ENCODE data around the gene MCCD1. TPM values are rescaled to one million over a fixed set of nuclear protein-coding genes. Genes with fewer than 3 reads are reported as not detected.

MCCD1 gene
- total RNA-seq, 1 experiment from 2014 or later = not detected

GRCh38 chr6:31489086-31489485 lies 39.7 kb upstream of the MCCD1 start (continued):
- TF ChIP-seq, protein P1, sequence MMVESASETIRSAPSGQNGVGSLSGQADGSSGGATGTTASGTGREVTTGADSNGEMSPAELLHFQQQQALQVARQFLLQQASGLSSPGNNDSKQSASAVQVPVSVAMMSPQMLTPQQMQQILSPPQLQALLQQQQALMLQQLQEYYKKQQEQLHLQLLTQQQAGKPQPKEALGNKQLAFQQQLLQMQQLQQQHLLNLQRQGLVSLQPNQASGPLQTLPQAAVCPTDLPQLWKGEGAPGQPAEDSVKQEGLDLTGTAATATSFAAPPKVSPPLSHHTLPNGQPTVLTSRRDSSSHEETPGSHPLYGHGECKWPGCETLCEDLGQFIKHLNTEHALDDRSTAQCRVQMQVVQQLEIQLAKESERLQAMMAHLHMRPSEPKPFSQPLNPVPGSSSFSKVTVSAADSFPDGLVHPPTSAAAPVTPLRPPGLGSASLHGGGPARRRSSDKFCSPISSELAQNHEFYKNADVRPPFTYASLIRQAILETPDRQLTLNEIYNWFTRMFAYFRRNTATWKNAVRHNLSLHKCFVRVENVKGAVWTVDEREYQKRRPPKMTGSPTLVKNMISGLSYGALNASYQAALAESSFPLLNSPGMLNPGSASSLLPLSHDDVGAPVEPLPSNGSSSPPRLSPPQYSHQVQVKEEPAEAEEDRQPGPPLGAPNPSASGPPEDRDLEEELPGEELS (CRISPR knock-in tag; IDR thresholded peaks at IDR 0.05) = no peak
- TF ChIP-seq, protein P2, sequence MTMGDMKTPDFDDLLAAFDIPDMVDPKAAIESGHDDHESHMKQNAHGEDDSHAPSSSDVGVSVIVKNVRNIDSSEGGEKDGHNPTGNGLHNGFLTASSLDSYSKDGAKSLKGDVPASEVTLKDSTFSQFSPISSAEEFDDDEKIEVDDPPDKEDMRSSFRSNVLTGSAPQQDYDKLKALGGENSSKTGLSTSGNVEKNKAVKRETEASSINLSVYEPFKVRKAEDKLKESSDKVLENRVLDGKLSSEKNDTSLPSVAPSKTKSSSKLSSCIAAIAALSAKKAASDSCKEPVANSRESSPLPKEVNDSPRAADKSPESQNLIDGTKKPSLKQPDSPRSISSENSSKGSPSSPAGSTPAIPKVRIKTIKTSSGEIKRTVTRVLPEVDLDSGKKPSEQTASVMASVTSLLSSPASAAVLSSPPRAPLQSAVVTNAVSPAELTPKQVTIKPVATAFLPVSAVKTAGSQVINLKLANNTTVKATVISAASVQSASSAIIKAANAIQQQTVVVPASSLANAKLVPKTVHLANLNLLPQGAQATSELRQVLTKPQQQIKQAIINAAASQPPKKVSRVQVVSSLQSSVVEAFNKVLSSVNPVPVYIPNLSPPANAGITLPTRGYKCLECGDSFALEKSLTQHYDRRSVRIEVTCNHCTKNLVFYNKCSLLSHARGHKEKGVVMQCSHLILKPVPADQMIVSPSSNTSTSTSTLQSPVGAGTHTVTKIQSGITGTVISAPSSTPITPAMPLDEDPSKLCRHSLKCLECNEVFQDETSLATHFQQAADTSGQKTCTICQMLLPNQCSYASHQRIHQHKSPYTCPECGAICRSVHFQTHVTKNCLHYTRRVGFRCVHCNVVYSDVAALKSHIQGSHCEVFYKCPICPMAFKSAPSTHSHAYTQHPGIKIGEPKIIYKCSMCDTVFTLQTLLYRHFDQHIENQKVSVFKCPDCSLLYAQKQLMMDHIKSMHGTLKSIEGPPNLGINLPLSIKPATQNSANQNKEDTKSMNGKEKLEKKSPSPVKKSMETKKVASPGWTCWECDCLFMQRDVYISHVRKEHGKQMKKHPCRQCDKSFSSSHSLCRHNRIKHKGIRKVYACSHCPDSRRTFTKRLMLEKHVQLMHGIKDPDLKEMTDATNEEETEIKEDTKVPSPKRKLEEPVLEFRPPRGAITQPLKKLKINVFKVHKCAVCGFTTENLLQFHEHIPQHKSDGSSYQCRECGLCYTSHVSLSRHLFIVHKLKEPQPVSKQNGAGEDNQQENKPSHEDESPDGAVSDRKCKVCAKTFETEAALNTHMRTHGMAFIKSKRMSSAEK (CRISPR knock-in tag; IDR thresholded peaks at IDR 0.05; ENCODE audit: borderline replicate concordance) = no peak

DNA sequence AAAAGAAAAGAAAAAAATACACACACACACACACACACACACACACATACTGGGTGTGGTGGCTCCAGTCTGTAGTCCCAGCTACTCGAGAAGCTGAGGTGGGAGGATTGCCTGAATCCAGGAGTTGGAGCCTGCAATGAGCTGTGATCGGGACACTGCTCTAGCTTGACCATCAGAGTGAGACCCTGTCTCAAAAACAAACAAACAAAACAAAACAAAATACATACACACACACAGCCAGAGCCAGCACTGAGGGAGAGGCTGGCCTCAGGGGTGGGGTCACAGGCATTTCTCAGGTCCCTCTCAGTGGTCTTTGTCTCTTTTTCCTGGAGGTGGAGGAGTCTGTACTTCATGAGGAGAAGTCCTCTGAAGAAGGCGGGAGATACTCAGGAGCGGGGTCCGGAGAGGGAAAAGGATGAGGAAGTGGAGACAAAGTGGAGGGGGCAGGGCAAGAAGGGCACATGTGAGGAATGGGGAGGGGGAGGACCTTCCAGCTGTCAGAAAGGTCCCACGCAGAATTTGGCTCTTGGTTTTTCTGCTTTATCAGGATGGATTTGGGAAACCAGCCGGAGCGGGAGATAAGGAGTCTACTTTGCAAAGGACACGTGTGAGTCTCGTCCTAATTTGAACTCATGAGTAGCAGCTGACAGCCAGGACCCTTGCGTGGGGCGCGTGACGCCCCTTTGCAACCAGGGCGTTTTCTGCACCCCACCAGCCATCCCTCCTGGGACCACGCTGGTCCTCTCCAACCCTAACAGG lies 38.5 kb upstream of the MCCD1 start:
- Mint-ChIP-seq H3K4me1 (peaks cover 64% of the 10 kb centered on the region), H3K9me3 (peaks cover 10% of the 10 kb centered on the region), H3K27me3 (ENCODE audit: low read depth) (peaks cover 5% of the 10 kb centered on the region), H3K36me3 (peaks cover 6% of the 10 kb centered on the region), H3K27ac (no peak overlapping the region; the same call in 1 of the 2 replicates), H3K4me3 (no peak overlapping the region)
- CTCF ChIA-PET = interaction anchor here (1.3 kb wide), 1 partner anchor 48 kb away, joined by 4 read pairs; no protein-coding TSS in a partner anchor
- DNase-seq (ENCODE audit: low spot score) = no peak
- TF ChIP-seq CREM (CRISPR knock-in tag; IDR thresholded peaks at IDR 0.05) (no peak), ETV6 (CRISPR knock-in tag; IDR thresholded peaks at IDR 0.05) (no peak), TEAD4 (CRISPR knock-in tag; IDR thresholded peaks at IDR 0.05) (no peak), ZNF416 (CRISPR knock-in tag; IDR thresholded peaks at IDR 0.05) (no peak), OVOL2 (CRISPR knock-in tag; IDR thresholded peaks at IDR 0.05; ENCODE audit: borderline replicate concordance) (no peak), MYBL2 (CRISPR knock-in tag; IDR thresholded peaks at IDR 0.05) (no peak), ZNF138 (CRISPR knock-in tag; conservative IDR thresholded peaks at IDR 0.05) (no peak), ZNF425 (CRISPR knock-in tag; conservative IDR thresholded peaks at IDR 0.05) (no peak), EMX1 (CRISPR knock-in tag; IDR thresholded peaks at IDR 0.05) (no peak), SOX15 (CRISPR knock-in tag; IDR thresholded peaks at IDR 0.05) (no peak), SMAD3 (CRISPR knock-in tag; IDR thresholded peaks at IDR 0.05; ENCODE audit: borderline replicate concordance) (no peak), NFE2L1 (CRISPR knock-in tag; IDR thresholded peaks at IDR 0.05) (no peak), ZNF121 (CRISPR knock-in tag; IDR thresholded peaks at IDR 0.05) (no peak), ZNF232 (CRISPR knock-in tag; IDR thresholded peaks at IDR 0.05) (no peak)
- TF ChIP-seq, protein P3, sequence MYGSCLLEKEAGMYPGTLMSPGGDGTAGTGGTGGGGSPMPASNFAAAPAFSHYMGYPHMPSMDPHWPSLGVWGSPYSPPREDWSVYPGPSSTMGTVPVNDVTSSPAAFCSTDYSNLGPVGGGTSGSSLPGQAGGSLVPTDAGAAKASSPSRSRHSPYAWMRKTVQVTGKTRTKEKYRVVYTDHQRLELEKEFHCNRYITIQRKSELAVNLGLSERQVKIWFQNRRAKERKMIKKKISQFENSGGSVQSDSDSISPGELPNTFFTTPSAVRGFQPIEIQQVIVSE (CRISPR knock-in tag; IDR thresholded peaks at IDR 0.05; ENCODE audit: borderline replicate concordance) = no peak
- TF ChIP-seq, protein P4, sequence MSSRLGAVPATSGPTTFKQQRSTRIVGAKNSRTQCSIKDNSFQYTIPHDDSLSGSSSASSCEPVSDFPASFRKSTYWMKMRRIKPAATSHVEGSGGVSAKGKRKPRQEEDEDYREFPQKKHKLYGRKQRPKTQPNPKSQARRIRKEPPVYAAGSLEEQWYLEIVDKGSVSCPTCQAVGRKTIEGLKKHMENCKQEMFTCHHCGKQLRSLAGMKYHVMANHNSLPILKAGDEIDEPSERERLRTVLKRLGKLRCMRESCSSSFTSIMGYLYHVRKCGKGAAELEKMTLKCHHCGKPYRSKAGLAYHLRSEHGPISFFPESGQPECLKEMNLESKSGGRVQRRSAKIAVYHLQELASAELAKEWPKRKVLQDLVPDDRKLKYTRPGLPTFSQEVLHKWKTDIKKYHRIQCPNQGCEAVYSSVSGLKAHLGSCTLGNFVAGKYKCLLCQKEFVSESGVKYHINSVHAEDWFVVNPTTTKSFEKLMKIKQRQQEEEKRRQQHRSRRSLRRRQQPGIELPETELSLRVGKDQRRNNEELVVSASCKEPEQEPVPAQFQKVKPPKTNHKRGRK (CRISPR knock-in tag; IDR thresholded peaks at IDR 0.05; ENCODE audit: borderline replicate concordance) = no peak
- POLR2A ChIA-PET = no interaction called here
- ATAC-seq = no peak
